ENCODE results near the gene LDAH. TPM values are rescaled to one million over a fixed set of nuclear protein-coding genes. Genes with fewer than 3 reads are reported as not detected.

The LDAH gene
- total RNA-seq, 1 donor = 17.4 TPM

GRCh38 chr2:20651731-20652099 is 171.2 kb downstream of the LDAH start:
- Histone ChIP-seq H3K4me1 (ENCODE audit: insufficient read depth, low read length) (peaks cover 15% of the 10 kb centered on the region), H3K27me3 (ENCODE audit: insufficient read depth, low read length) (peaks cover 17% of the 10 kb centered on the region), H3K9me3 (ENCODE audit: low read depth, low read length) (no peaks in the 10 kb centered on the region), H2AFZ (ENCODE audit: low read length) (peak overlapping the region; percentile 98), H3K4me2 (ENCODE audit: insufficient read depth, low read length) (peak overlapping the region; percentile 90), H4K20me1 (ENCODE audit: insufficient read depth, low read length) (peaks cover 16% of the 10 kb centered on the region), H3K4me3 (ENCODE audit: insufficient read depth, low read length) (peak overlapping the region; percentile 89), H3K79me2 (ENCODE audit: insufficient read depth, low read length) (peaks cover 41% of the 10 kb centered on the region), H3K27ac (ENCODE audit: low read depth, low read length) (no peak overlapping the region), H3K36me3 (ENCODE audit: insufficient read depth, low read length) (no peaks in the 10 kb centered on the region)
- no peak for TF ChIP-seq CTCF (IDR thresholded peaks at IDR 0.05; ENCODE audit: extremely low read depth, low read depth, low read length)
- DNase-seq (ENCODE audit: insufficient read length, low spot score, missing footprints) = no peak

- H3K27me3 ChIP-seq (ENCODE audit: insufficient read depth, low read length) = peaks cover 12% of the 10 kb centered on the region
- peak; percentile 99 for DNase-seq (ENCODE audit: insufficient read length, low spot score, missing footprints)
- H3K9me3 ChIP-seq (ENCODE audit: low read depth, low read length) = no peaks in the 10 kb centered on the region
- peak within 1 kb of the TSS; percentile 90 for H3K4me2 ChIP-seq (ENCODE audit: insufficient read depth, low read length)
- TF ChIP-seq CTCF (IDR thresholded peaks at IDR 0.05; ENCODE audit: extremely low read depth, low read depth, low read length) = peak; percentile 59
- H4K20me1 ChIP-seq (ENCODE audit: insufficient read depth, low read length) = peaks cover 18% of the 10 kb centered on the region
- peaks cover 47% of the 10 kb centered on the region for H3K79me2 ChIP-seq (ENCODE audit: insufficient read depth, low read length)
- no peaks in the 10 kb centered on the region for H3K36me3 ChIP-seq (ENCODE audit: insufficient read depth, low read length)
- peaks cover 15% of the 10 kb centered on the region for H3K4me1 ChIP-seq (ENCODE audit: insufficient read depth, low read length)
- peak within 1 kb of the TSS; percentile 98 for H2AFZ ChIP-seq (ENCODE audit: low read length)
- H3K27ac ChIP-seq (ENCODE audit: low read depth, low read length) = peak within 1 kb of the TSS; percentile 85
- H3K4me3 ChIP-seq (ENCODE audit: insufficient read depth, low read length) = peak within 1 kb of the TSS; percentile 89
Observed at GRCh38 chr2:20650877-20651730, 171.8 kb downstream of the LDAH start, which contains the start of gene HS1BP3. HS1BP3 (minus strand) TSS chr2:20651098; CDS start chr2:20651063, 35 bp downstream.

- H4K20me1 ChIP-seq (ENCODE audit: insufficient read depth, low read length) = peaks cover 20% of the 10 kb centered on the region
- DNase-seq (ENCODE audit: insufficient read length, low spot score, missing footprints) = peak; percentile 97
- H3K27me3 ChIP-seq (ENCODE audit: insufficient read depth, low read length) = peaks cover 5% of the 10 kb centered on the region
- H3K27ac ChIP-seq (ENCODE audit: low read depth, low read length) = peak overlapping the region; percentile 85
- TF ChIP-seq CTCF (IDR thresholded peaks at IDR 0.05; ENCODE audit: extremely low read depth, low read depth, low read length) = no peak
- H2AFZ ChIP-seq (ENCODE audit: low read length) = peak overlapping the region; percentile 91
- peak overlapping the region; percentile 89 for H3K4me3 ChIP-seq (ENCODE audit: insufficient read depth, low read length)
- peak overlapping the region; percentile 90 for H3K4me2 ChIP-seq (ENCODE audit: insufficient read depth, low read length)
- peaks cover 15% of the 10 kb centered on the region for H3K4me1 ChIP-seq (ENCODE audit: insufficient read depth, low read length)
- H3K9me3 ChIP-seq (ENCODE audit: low read depth, low read length) = no peaks in the 10 kb centered on the region
- H3K36me3 ChIP-seq (ENCODE audit: insufficient read depth, low read length) = no peaks in the 10 kb centered on the region
- H3K79me2 ChIP-seq (ENCODE audit: insufficient read depth, low read length) = peaks cover 53% of the 10 kb centered on the region
Observed at GRCh38 chr2:20650393-20650876, 172.5 kb downstream of the LDAH start.

GRCh38 chr2:20649976-20650375 is 172.9 kb downstream of the LDAH start:
- Histone ChIP-seq H3K4me3 (ENCODE audit: insufficient read depth, low read length) (peak overlapping the region; percentile 89), H3K4me1 (ENCODE audit: insufficient read depth, low read length) (peaks cover 15% of the 10 kb centered on the region), H2AFZ (ENCODE audit: low read length) (peak overlapping the region; percentile 91), H3K27me3 (ENCODE audit: insufficient read depth, low read length) (peaks cover under 1% of the 10 kb centered on the region), H3K9me3 (ENCODE audit: low read depth, low read length) (no peaks in the 10 kb centered on the region), H3K79me2 (ENCODE audit: insufficient read depth, low read length) (peaks cover 56% of the 10 kb centered on the region), H3K36me3 (ENCODE audit: insufficient read depth, low read length) (peaks cover 3% of the 10 kb centered on the region), H3K4me2 (ENCODE audit: insufficient read depth, low read length) (peak overlapping the region; percentile 90), H3K27ac (ENCODE audit: low read depth, low read length) (peak overlapping the region; percentile 85), H4K20me1 (ENCODE audit: insufficient read depth, low read length) (peaks cover 20% of the 10 kb centered on the region)
- DNase-seq (ENCODE audit: insufficient read length, low spot score, missing footprints) = no peak
- no peak for TF ChIP-seq CTCF (IDR thresholded peaks at IDR 0.05; ENCODE audit: extremely low read depth, low read depth, low read length)
